GM23338 (cell line): ENCODE measurements around the gene GALNT5.

ENCODE experiments used
- CREB1 ChIP-seq: fragments of 250-450 bp; sonication (Bioruptor Pico); IDR thresholded peaks from 2 replicates; pipeline ENCODE4 v1.5.0; 2020; ENCODE audit warnings: low read depth, mild to moderate bottlenecking, moderate library complexity
- CTCF ChIP-seq, 2 experiments: fragments of 200-600 bp in 1 of 2; sonication (generic) in 1 of 2; conservative IDR thresholded peaks; 2 replicates each; pipeline versions ENCODE4 v1.5.1 to v1.6.1; 2016 to 2017; ENCODE audit warnings: antibody characterized with exemption in 2 of 2, low read depth in 2 of 2, mild to moderate bottlenecking in 2 of 2, moderate library complexity in 1 of 2
- EZH2 ChIP-seq: fragments of 200-600 bp; sonication (generic); IDR thresholded peaks from one replicate; pipeline ENCODE4 v1.8.0; 2017; ENCODE audit warnings: antibody characterized with exemption, mild to moderate bottlenecking, low read depth; ENCODE audit not compliant: unreplicated experiment
- EZH2phosphoT487 ChIP-seq: fragments of 200-600 bp; sonication (generic); IDR thresholded peaks from one replicate; pipeline ENCODE4 v1.8.1; 2018; ENCODE audit warnings: antibody characterized with exemption; ENCODE audit not compliant: unreplicated experiment
- JUNB ChIP-seq: IDR thresholded peaks from one replicate; pipeline ENCODE4 v1.6.1; 2016; ENCODE audit warnings: antibody characterized with exemption; ENCODE audit not compliant: unreplicated experiment
- NANOG ChIP-seq: IDR thresholded peaks from 2 replicates; pipeline ENCODE4 v1.6.1; 2016; ENCODE audit warnings: antibody characterized with exemption, borderline replicate concordance
- POLR2AphosphoS5 ChIP-seq: IDR thresholded peaks from 2 replicates; pipeline ENCODE4 v1.6.1; 2016; ENCODE audit warnings: antibody characterized with exemption, low read depth
- REST ChIP-seq: IDR thresholded peaks from one replicate; pipeline ENCODE4 v1.6.1; 2018; ENCODE audit warnings: antibody characterized with exemption; ENCODE audit not compliant: unreplicated experiment
- STAT1 ChIP-seq: IDR thresholded peaks from one replicate; pipeline ENCODE4 v1.6.1; 2016; ENCODE audit warnings: antibody characterized with exemption; ENCODE audit not compliant: unreplicated experiment
- ZNF114 ChIP-seq: fragments of 250-450 bp; sonication (Bioruptor Pico); IDR thresholded peaks from 2 replicates; pipeline ENCODE4 v1.5.0; 2020; ENCODE audit warnings: mild to moderate bottlenecking, moderate library complexity
- ZNF331 ChIP-seq: fragments of 250-450 bp; sonication (Bioruptor Pico); IDR thresholded peaks from 2 replicates; pipeline ENCODE4 v1.5.0; 2020; ENCODE audit warnings: low read depth, mild to moderate bottlenecking, moderate library complexity
- ZNF462 ChIP-seq: fragments of 250-450 bp; sonication (Bioruptor Pico); IDR thresholded peaks from 2 replicates; pipeline ENCODE4 v1.5.0; 2020; ENCODE audit warnings: mild to moderate bottlenecking, moderate library complexity

GRCh38 chr2:157324331-157324843, 66.9 kb downstream of the GALNT5 start:
- TF ChIP-seq CTCF (conservative IDR thresholded peaks at IDR 0.05; ENCODE audit: low read depth in 2 of 2) (no peak), EZH2 (no peak), POLR2AphosphoS5 (no peak), EZH2phosphoT487 (no peak), JUNB (no peak), STAT1 (no peak), REST (no peak), ZNF462 (CRISPR knock-in tag) (no peak), NANOG (no peak), CREB1 (CRISPR knock-in tag) (no peak), ZNF331 (no peak), ZNF114 (no peak)
